Suppressor macrophage treated with lipopolysaccharide for 4 hours (primary cell): ENCODE measurements around the gene TBC1D28.
"Not testable (repeated sequence)": the region's sequence is repeated elsewhere in the genome, so short reads cannot be mapped to it uniquely, and the experiment has no call there.

Experiments
- DNase-seq: peaks from one replicate; pipeline ENCODE4 v3.0.0-alpha.2; 2020

TBC1D28 gene

GRCh38 chr17:18593138-18593537 is 51.1 kb downstream of the TBC1D28 start:
- not testable (repeated sequence) for DNase-seq
